ENCODE data around the gene ACVR1B.

ACVR1B gene

GRCh38 chr12:51951199-51951842, at the start of gene ACVR1B:
TSS of gene ACVR1B (plus strand) at chr12:51951699. CDS start at chr12:51951744, 45 bp downstream.
- H3K4me3 ChIP-seq (ENCODE audit: low read depth, low read length) = peak within 1 kb of the TSS; percentile 72

DNA sequence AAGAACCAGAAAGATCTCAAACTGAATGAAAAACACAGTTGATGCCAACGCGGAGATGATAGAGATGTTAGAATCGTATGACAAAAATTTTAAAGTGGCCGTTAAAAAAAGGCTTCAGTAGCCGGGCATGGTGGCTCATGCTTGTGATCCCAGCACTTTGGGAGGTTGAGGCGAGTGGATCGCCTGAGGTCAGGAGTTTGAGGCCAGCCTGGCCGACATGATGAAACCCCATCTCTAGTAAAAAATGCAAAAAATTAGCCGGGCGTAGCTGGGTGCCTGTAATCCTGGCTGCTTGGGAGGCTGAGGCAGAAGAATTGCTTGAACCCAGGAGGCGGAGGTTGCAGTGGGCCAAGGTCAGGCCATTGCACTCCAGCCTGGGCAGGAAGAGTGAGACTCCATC, 49.6 kb upstream of the ACVR1B start:
- no peak overlapping the region for H3K4me3 ChIP-seq (ENCODE audit: low read depth, low read length)

GRCh38 chr12:51904951-51905470, 46.5 kb upstream of the ACVR1B start:
- no peak overlapping the region for H3K4me3 ChIP-seq (ENCODE audit: low read depth, low read length)

DNA sequence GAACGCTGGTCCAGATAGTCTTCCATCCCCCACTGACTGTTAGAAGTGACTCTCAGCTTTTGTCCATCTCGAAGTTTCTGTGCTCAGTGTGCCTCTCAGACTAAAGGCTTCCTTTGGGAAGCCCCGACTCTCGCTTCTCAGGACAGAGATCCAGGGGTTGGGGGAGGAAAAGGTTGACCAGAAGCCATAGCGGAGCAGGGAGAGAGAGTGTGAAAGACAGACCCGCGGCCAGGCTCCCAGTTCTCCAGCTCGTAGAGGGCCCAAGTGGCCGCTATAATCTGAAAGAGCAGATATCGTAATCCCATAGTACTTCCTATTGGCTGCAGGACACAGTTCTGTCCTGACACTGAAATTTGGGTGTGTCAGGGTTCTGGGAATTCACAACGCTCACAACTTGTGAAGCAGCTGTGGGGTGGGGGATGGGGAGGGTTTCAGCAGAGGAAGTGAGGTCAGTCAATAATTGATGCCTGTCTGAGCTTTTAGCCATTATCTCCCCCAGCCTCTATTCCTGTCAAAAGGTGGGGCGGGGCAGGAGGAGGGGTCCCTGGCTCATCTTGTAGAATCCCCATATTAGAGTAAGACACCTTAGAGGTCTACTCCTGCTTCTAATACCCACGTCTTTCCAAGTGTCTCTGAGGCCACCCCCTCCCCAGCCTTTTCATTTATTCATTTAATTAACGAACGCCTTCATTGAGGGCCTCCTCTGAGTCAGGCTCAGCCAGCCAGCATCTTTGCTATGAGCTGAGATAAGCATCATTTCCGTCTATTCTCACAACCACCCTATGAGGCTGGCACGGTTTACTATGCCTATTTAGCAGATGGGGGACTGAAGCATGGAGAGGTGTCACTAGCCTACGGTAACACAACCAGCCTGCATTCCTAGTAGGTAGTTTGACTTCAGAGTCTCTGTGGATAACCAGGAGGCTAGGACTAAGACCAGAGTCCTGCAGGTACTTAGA, 45.7 kb upstream of the ACVR1B start:
- no peak overlapping the region for H3K4me3 ChIP-seq (ENCODE audit: low read depth, low read length)

GRCh38 chr12:51906430-51907082, 44.9 kb upstream of the ACVR1B start:
- no peak overlapping the region for H3K4me3 ChIP-seq (ENCODE audit: low read depth, low read length)

GRCh38 chr12:51907083-51907855, 44.2 kb upstream of the ACVR1B start, which contains the start of gene ACVRL1:
TSS of gene ACVRL1 (plus strand) at chr12:51907504. CDS start at chr12:51912475, 4,971 bp downstream.
- peak within 1 kb of the TSS; percentile 28 for H3K4me3 ChIP-seq (ENCODE audit: low read depth, low read length)

- H3K4me3 ChIP-seq (ENCODE audit: low read depth, low read length) = no peak overlapping the region
Observed at GRCh38 chr12:51907856-51908425, 43.6 kb upstream of the ACVR1B start.

DNA sequence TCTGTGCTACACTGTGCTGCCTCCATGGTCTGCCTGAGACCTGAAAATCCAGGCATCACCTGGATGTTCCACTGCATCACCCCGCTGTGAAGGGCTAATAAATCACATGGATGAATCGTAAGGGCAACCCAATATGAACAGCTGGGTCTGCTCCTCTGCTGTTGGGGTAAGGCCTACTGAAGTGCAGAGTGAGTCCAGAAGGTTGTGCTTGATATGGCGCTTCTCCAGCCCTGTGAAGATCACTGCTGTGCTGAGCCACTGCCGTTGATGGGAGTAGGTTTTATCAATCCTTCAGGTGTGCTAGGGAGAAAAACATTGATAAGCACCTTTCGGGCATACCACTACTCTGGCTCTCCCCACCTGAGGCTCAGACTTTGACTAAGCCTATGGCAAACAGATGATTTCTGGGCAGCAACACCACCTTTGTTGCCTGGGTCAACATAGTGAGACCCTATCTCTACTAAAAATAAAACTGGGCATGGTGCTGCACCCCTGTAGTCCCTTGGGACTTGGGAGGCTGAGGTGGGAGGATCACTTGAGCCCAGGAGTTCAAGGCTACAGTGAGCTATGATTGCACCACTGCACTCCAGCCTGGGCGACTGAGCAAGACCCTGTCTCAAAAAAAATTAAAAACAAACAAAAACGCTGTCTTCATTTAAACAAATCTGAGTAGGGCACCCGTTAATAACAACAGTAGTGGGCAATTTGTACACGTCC, 42.5 kb upstream of the ACVR1B start:
- H3K4me3 ChIP-seq (ENCODE audit: low read depth, low read length) = no peak overlapping the region

GRCh38 chr12:51910168-51910567, 41.3 kb upstream of the ACVR1B start:
- H3K4me3 ChIP-seq (ENCODE audit: low read depth, low read length) = no peak overlapping the region

DNA sequence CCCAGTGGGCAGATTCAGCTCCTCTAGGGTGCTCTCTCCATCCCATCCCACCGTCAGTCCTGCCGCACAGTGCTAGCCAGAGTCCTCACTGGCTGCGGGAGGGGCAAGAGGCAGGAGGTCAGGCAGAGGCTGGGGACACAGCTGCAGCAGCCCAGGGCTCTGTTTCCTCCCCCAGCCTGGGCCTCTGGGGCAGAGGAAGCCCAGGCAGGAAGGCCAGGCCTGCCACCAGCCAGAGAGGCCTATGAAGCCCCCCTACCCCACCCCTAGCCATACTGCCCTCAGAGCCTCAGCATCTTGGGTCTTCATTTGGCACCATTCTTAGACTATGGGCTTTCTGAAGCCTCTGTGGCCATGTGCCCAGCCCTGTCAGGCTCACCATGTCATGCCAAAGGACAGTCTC, 40.8 kb upstream of the ACVR1B start:
- H3K4me3 ChIP-seq (ENCODE audit: low read depth, low read length) = no peak overlapping the region

DNA sequence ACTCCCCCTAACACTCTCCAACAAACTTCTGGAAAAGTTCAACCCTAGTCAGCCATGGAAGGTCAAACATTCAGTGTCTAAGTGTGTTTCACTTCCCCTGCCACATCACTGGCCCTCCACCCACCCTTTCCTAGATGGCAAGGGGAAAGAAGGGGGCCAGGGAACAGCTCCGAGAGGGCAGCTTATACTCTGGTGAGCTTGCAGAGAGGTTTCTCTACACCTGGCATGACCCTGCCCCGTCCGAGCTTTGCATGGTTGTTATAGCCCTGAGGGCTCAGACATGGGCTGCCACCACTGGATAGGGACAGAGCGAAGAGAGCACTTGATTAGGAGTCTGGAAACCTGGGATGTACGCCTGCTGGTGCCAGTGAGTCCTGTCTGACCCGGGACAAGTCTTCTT, 40.2 kb upstream of the ACVR1B start:
- no peak overlapping the region for H3K4me3 ChIP-seq (ENCODE audit: low read depth, low read length)

- no peak overlapping the region for H3K4me3 ChIP-seq (ENCODE audit: low read depth, low read length)
Observed at GRCh38 chr12:51911788-51912711, 39.4 kb upstream of the ACVR1B start.

DNA sequence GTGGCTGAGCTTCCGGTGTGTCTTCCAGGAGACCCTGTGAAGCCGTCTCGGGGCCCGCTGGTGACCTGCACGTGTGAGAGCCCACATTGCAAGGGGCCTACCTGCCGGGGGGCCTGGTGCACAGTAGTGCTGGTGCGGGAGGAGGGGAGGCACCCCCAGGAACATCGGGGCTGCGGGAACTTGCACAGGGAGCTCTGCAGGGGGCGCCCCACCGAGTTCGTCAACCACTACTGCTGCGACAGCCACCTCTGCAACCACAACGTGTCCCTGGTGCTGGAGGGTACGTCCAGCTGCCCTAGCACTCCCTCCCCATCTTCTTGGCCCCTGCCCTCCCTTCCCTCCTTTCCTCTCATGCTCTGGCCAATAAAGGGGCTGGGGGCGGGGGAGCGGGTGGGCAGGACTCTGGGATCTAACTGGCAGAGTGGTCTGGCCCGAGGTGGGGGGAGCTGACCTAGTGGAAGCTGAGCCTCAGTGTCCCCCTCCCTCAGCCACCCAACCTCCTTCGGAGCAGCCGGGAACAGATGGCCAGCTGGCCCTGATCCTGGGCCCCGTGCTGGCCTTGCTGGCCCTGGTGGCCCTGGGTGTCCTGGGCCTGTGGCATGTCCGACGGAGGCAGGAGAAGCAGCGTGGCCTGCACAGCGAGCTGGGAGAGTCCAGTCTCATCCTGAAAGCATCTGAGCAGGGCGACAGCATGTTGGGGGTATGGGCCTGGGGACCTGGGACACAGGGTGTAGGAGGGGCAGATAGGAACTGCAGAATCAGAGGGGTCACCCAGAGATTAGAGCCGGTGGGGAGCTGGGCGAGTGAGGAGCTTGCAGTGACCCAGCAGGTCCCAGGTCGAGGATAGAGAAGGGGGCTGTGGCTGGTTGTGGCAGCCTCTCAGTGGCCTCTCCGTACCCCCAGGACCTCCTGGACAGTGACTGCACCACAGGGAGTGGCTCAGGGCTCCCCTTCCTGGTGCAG, 38.1 kb upstream of the ACVR1B start:
- H3K4me3 ChIP-seq (ENCODE audit: low read depth, low read length) = no peak overlapping the region

- H3K4me3 ChIP-seq (ENCODE audit: low read depth, low read length) = no peak overlapping the region
Observed at GRCh38 chr12:51914034-51914923, 37.2 kb upstream of the ACVR1B start.

GRCh38 chr12:51915003-51915625, 36.4 kb upstream of the ACVR1B start:
- H3K4me3 ChIP-seq (ENCODE audit: low read depth, low read length) = no peak overlapping the region

GRCh38 chr12:51915951-51916350, 35.5 kb upstream of the ACVR1B start:
- H3K4me3 ChIP-seq (ENCODE audit: low read depth, low read length) = no peak overlapping the region

All from iPS-11a (cell line).